Measurements from ENCODE around the gene FAAH2. TPM values are rescaled to one million over a fixed set of nuclear protein-coding genes. Genes with fewer than 3 reads are reported as not detected.

FAAH2 gene, protein sequence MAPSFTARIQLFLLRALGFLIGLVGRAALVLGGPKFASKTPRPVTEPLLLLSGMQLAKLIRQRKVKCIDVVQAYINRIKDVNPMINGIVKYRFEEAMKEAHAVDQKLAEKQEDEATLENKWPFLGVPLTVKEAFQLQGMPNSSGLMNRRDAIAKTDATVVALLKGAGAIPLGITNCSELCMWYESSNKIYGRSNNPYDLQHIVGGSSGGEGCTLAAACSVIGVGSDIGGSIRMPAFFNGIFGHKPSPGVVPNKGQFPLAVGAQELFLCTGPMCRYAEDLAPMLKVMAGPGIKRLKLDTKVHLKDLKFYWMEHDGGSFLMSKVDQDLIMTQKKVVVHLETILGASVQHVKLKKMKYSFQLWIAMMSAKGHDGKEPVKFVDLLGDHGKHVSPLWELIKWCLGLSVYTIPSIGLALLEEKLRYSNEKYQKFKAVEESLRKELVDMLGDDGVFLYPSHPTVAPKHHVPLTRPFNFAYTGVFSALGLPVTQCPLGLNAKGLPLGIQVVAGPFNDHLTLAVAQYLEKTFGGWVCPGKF
- total RNA-seq (10 to 100 TPM in 1 of 2 donors, 1 to 10 TPM in 1; 7.3 to 16.0 TPM), polyA plus RNA-seq (1 to 10 TPM; 8.0 to 8.1 TPM)
- long read RNA-seq, donor 1, partial matches to known transcripts, result 8 of 8 reads
- long read RNA-seq, donor 1, other reads (novel, unspliced or antisense), result 0 of 8 reads
- long read RNA-seq, donor 2, result 0 reads
- long read RNA-seq, donor 3, partial matches to known transcripts, result 5 of 5 reads
- long read RNA-seq, donor 3, other reads (novel, unspliced or antisense), result 0 of 5 reads
- long read RNA-seq, donor 4, result 0 reads
- long read RNA-seq, donor 5, result 0 reads

GRCh38 chrX:57286507-57287251, at the start of gene FAAH2:
TSS of gene FAAH2 (plus strand) at chrX:57286706. CDS start at chrX:57286826, 120 bp downstream.
- TF ChIP-seq, protein P1, sequence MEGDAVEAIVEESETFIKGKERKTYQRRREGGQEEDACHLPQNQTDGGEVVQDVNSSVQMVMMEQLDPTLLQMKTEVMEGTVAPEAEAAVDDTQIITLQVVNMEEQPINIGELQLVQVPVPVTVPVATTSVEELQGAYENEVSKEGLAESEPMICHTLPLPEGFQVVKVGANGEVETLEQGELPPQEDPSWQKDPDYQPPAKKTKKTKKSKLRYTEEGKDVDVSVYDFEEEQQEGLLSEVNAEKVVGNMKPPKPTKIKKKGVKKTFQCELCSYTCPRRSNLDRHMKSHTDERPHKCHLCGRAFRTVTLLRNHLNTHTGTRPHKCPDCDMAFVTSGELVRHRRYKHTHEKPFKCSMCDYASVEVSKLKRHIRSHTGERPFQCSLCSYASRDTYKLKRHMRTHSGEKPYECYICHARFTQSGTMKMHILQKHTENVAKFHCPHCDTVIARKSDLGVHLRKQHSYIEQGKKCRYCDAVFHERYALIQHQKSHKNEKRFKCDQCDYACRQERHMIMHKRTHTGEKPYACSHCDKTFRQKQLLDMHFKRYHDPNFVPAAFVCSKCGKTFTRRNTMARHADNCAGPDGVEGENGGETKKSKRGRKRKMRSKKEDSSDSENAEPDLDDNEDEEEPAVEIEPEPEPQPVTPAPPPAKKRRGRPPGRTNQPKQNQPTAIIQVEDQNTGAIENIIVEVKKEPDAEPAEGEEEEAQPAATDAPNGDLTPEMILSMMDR (IDR thresholded peaks at IDR 0.05; ENCODE audit: control extremely low read depth, extremely low read depth), result no peak
- WGBS, 2 donors, result 4 to 24% methylated on average over 22 of the region's 22 CpGs
- no peaks in the 10 kb centered on the region for H3K27me3 ChIP-seq (ENCODE audit: control insufficient read depth in 3 of 3, insufficient read depth in 3 of 3, low read length in 2 of 3)
- H3K9ac ChIP-seq (ENCODE audit: insufficient read depth in 1 of 2, low read length in 2 of 2), result peak within 1 kb of the TSS in 1 of 2 donors; percentile 49
- peak; percentile 13 to 59 (median 31) for DNase-seq
- H3K9me3 ChIP-seq (ENCODE audit: control insufficient read depth in 4 of 4, insufficient read depth in 3 of 4, low read length in 3 of 4), result peaks cover 0 to 2% (median under 1%) of the 10 kb centered on the region in 4 donors
- H3K4me3 ChIP-seq, result peak within 1 kb of the TSS; percentile 47
- H3K36me3 ChIP-seq (ENCODE audit: control insufficient read depth in 4 of 4, insufficient read depth in 4 of 4, low read length in 4 of 4), result no peaks in the 10 kb centered on the region
- peak within 1 kb of the TSS in 1 of 2 donors; percentile 76 for H3K27ac ChIP-seq (ENCODE audit: low read depth in 1 of 2, low read length in 1 of 2)
- H3K4me1 ChIP-seq (ENCODE audit: control insufficient read depth in 5 of 5, insufficient read depth in 5 of 5, low read length in 5 of 5), result no peaks in the 10 kb centered on the region
- peak; percentile 81 for ATAC-seq (ENCODE audit: insufficient read depth, low FRiP score)

DNA sequence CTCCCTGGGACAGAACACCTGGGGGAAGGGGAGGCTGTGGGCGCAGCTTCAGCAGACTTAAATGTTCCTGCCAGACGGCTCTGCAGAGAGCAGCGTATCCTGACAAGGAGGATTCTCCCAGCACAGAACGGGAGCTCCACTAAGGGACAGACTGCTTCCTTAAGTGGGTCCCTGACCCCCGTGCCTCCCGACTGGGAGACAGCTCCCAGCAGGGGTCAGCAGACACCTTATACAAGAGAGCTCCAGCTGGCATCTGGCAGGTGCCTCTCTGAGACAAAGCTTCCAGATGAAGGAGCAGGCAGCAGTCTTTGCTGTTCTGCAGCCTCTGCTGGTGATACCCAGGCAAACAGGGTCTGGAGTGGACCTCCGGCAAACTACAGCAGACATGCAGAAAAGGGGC, 44.5 kb upstream of the FAAH2 start:
- Histone ChIP-seq H3K4me1 (ENCODE audit: control insufficient read depth in 5 of 5, insufficient read depth in 5 of 5, low read length in 5 of 5) (no peaks in the 10 kb centered on the region), H3K27ac (ENCODE audit: low read depth in 1 of 2, low read length in 1 of 2) (no peak overlapping the region), H3K4me3 (no peak overlapping the region), H3K9ac (ENCODE audit: insufficient read depth in 1 of 2, low read length in 2 of 2) (no peak overlapping the region), H3K36me3 (ENCODE audit: control insufficient read depth in 4 of 4, insufficient read depth in 4 of 4, low read length in 4 of 4) (no peaks in the 10 kb centered on the region), H3K9me3 (ENCODE audit: control insufficient read depth in 4 of 4, insufficient read depth in 3 of 4, low read length in 3 of 4) (peaks cover 0 to 11% (median 0%) of the 10 kb centered on the region in 4 donors), H3K27me3 (ENCODE audit: control insufficient read depth in 3 of 3, insufficient read depth in 3 of 3, low read length in 2 of 3) (no peaks in the 10 kb centered on the region)
- 79 to 91% methylated on average over 7 of the region's 7 CpGs for WGBS, 2 donors
- TF ChIP-seq, protein P1 (IDR thresholded peaks at IDR 0.05; ENCODE audit: control extremely low read depth, extremely low read depth), result no peak
- ATAC-seq (ENCODE audit: insufficient read depth, low FRiP score) (no peak), DNase-seq (no peak)

DNA sequence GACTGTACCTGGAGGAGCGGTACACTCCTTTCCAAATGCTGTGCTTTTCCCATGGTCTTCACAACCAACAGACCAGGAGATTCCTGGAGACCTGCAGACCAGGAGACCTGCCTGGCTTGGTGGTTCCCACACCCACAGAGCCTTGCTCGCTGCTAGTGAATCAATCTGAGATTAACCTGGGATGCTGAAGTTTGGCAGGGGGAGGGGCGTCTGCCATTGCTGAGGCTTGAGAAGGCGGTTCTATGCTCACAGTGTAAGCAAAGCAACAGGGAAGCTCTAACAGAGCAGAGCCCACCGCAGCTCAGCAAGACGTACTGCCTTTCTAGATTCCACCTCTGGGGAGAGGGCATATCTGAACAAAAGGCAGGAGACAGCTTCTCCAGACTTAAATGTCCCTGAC, 34.5 kb upstream of the FAAH2 start:
- no peak for ATAC-seq (ENCODE audit: insufficient read depth, low FRiP score)
- WGBS, 2 donors, result 75 to 92% methylated on average over 6 of the region's 6 CpGs
- H3K27ac ChIP-seq (ENCODE audit: low read depth in 1 of 2, low read length in 1 of 2), result no peak overlapping the region

More for the DNA sequence above, 34.5 kb upstream of the FAAH2 start:
- no peaks in the 10 kb centered on the region for H3K4me1 ChIP-seq (ENCODE audit: control insufficient read depth in 5 of 5, insufficient read depth in 5 of 5, low read length in 5 of 5)
- H3K27me3 ChIP-seq (ENCODE audit: control insufficient read depth in 3 of 3, insufficient read depth in 3 of 3, low read length in 2 of 3), result no peaks in the 10 kb centered on the region
- peaks cover 0 to 7% (median 1%) of the 10 kb centered on the region in 4 donors for H3K9me3 ChIP-seq (ENCODE audit: control insufficient read depth in 4 of 4, insufficient read depth in 3 of 4, low read length in 3 of 4)
- H3K36me3 ChIP-seq (ENCODE audit: control insufficient read depth in 4 of 4, insufficient read depth in 4 of 4, low read length in 4 of 4), result no peaks in the 10 kb centered on the region
- no peak overlapping the region for H3K4me3 ChIP-seq
- TF ChIP-seq, protein P1 (IDR thresholded peaks at IDR 0.05; ENCODE audit: control extremely low read depth, extremely low read depth), result no peak
- no peak for DNase-seq
- no peak overlapping the region for H3K9ac ChIP-seq (ENCODE audit: insufficient read depth in 1 of 2, low read length in 2 of 2)
